NCI-H774 (cell line): ENCODE measurements around the gene CCDC85C.
A peak's percentile ranks its signal among the peaks of the same experiment; 100 is the strongest.

Source experiments
- DNase-seq: peaks from one replicate; lab custom pipeline; 2025; lab: John Stamatoyannopoulos, UW

The CCDC85C gene

DNA sequence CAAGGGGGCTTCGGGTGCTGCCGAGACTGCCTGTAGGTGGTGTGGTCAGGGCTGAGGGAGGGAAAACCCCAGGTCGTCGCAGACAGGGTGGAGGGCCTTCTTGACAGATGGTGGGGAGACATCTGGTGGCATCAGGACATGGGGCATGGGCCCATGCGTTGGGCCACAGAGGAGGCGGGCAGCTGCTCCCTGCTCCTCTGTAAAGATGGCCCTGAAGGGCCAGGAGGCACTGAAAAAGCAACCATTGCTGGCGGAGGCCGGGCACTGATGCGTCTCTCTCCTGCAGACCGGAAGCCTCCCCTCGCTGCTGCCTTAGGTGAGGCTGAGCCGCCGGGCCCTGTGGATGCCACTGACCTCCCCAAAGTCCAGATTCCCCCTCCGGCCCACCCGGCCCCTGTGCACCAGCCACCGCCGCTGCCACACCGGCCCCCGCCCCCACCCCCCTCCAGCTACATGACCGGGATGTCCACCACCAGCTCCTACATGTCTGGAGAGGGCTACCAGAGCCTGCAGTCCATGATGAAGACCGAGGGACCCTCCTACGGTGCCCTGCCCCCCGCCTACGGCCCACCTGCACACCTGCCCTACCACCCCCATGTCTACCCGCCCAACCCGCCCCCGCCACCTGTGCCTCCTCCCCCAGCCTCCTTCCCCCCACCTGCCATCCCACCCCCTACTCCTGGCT is 94.0 kb downstream of the CCDC85C start:
- DNase-seq, result no peak

DNA sequence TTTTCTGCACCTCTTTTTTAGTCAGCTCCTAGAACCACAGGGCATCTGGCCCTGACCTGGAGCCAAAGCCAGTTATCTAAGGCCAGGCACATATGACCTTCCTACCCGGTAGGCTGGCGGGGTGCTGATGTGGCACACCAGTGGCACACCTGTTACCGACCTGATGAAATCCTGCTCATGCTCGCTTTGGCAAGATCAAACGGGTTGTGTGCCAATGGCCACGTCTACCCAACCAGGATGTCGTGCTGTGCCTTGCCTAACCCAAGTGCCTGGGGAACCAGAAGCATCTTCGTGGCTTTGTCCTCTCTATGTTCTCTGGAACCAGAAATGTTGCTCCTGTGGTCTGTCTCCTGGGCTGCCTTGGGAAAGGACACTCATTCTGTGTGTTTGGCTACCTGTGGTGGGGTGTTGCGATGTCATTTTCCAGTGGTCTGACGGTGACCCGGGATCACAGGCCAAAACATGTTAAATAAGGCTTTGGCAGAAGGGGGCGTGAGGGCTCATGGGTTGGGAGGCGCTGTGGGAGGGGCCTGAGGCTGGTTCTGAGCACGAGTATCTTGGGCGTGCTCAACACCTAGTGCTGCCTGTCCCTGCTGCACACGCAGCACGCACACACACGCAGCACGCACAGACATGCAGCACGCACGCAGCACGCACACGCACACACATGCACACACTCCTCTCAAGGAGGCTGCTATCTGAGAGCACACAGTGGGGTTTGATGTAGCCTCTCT is 94.9 kb downstream of the CCDC85C start:
- DNase-seq, result no peak

DNA sequence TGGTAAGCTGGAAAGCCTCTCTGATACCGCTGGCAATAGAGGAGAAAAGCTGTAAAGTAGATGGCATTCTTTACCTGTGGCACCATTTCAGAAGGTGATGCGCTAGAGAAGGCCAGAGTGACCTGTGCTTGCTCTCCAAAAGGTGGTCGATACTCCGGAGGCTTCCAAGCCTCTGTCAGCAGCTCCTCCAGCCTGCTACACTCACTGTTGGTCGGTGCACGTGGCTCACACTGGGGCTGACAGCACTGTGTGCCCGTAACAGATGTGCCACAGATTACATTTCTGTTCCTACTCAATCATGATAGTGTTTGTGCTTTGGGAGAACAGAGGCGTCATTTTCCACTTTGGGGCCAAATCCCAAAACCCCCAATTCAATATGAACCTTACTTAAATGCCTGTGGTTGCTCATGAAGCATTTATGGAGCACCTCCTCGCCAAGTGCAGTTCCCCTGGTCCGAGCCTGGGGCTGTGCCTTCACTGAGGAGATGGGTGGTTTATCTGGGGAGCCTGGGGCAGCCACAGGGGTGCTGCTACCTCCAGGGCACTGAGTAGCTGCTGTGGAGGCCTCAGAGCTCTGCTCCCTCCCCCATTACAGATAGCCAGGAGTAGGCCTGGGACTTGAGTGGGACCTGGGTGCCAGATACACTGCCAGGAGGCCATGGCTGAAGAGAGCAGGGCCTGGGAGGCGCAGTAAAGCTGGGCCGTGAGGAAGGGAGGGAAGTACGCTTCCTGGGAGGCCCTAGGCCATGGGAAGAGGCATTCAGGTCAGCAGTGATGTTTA is 96.0 kb downstream of the CCDC85C start:
- no peak for DNase-seq

DNA sequence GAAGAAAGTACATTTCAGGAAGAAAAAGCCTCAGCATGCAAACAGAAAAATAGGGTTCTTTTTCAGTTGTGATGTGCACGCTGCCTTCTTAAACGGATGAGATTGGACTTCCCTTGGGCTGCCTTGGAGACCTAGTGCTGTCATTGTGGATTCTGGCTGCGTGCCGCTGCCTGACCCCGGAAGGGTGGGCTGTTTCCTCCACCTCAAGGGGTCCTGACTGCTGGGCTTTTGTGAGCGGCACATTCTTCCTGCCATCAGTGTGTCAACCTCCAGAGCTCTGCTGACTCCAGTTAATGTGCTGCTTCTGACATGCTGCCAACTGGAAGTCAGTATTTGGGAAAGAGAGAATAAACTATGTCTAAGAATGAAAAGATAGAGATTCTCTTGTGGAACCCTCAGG is 97.7 kb downstream of the CCDC85C start:
- DNase-seq, result no peak

DNA sequence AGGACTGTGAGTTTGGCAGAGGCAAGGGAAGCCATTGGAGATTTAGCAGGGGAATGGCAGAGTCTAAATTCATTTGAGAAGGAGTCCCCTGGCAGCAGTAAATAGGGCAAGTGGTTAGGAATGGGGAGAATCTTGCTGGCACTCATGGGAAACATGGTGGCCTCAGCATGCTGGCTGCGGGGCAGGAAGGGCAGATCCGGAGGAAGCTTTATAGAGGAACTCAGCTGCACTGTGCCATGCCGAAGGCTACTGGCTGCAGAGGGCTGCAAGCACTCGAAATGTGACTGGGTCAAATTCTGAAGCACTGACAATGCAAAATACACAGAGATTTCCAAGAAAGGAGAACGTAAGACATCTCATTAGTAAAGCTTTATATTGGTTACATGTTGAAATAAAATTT is 98.9 kb downstream of the CCDC85C start:
- DNase-seq, result no peak

DNA sequence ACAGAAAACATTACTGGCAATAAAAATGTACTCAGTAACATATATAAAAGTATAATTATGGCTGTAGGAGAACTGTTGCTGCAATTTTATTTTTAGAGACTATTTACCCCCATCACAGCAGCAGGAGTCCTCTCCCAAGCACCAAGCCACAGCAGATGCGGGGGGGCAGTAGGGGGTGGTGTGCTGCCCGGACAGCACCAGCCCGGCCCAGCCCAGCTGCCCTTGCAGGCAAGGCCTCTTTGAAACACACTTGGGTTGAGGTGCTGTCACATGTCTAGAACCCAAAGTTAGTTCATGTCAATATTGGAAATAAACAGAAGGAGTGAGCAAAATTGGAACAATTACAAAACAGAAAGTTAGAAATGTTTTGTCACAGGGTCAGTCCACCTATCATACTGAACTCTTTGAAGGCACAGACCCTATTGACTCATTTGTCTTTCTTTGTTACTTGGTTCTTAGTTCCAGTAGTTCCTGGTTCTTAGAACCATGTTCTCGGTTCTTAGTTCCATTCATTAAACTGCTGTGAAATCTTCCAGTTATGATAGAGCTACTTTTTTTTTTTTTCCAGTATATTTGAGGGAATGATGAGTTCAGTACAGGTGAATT is 100.1 kb downstream of the CCDC85C start:
- DNase-seq, result no peak

DNA sequence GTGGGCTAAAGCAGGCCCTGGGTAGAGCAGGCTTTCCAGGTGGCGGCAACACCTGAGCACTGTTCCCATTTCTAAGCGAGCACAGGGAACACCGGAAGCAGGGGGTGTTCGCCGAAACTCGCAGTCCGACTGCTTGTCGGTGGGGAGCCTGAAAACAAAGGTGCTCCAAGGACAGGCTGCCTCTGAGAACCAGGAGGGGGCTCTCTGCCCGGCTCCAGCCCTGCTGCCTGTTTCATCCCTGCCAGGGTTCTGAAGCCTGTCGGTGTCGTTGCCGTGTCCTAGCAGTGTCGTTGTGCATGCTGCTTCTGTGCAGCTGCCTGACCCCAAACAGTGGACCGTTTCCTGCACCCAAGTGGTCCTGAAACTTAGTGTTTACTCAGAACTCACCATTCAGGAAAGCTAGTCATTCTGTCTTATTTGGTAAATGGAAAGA is 101.0 kb downstream of the CCDC85C start:
- no peak for DNase-seq

DNA sequence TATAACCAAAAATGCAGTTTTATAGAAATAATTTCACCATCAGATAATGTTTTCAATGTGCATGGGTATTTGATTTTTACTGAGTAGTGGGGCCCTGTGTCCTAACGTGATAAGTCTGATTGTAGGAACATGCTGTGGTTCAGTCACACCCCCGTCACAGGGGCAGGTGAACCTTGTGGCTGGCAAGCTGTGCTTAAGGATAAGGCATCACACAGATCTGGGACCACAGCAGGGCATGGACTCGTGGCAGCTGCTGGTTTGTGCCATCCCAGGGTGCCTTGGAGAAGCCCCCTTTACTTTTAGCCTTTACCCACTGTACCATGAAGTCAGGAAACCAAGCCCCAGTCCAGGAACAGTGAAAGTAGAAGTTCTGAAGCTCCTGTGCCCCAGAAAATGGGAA is 106.1 kb downstream of the CCDC85C start:
- DNase-seq, result no peak

DNA sequence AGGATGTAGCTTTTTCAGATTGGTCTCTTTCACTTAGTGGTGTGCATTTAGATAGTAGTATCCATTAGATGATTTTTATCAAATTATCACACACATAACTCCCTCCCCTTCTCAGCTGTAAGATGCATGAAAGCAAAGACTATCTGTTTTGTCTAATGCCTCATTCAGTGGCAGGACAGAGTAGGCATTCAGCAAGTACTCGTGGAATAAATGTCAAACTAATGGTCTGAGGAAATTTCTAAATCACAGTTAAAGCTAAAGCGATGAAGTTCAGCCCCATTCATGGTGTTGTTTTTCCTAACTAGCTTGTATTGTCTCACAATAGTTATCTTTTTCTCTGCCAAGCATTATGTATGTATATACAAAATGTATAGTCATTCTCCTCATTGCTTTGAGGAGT is 106.7 kb downstream of the CCDC85C start:
- DNase-seq, result no peak

DNA sequence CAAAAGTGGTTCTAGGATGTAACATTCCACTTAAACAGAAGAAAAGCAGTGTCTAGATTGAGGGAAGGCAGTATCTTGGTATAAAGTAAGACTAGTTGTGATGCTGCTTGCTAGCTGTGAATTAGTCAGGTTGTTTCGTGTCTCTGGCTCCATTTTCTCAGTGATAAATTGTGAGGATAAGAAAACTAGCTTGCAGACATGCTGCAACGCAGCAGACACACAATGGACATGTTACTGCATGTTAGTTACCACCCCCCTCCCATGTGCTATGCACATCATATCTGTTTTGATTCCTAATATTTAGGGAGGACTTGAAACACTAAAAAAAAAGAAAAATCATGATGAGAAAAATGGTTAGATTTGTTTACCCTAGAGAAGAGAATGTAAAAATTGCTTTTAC is 119.9 kb downstream of the CCDC85C start:
- DNase-seq, result no peak

DNA sequence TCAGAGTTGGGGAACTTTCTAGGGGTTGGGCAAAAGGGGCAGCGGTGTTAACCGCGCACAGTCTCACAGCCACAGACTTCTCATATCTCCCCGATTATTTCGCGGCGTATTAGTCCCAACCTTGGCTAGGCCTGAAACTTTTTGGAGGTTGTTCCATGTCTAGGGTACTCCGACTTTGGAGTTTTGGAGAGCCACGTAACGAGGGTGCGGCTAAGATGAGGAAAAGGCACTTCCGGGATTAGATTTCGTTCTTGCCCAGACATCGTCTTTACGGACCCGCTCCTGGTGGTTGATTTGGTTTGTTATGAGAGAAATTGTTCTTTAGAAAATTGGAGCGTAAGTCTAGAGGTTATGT is 122.3 kb downstream of the CCDC85C start:
- DNase-seq, result no peak

DNA sequence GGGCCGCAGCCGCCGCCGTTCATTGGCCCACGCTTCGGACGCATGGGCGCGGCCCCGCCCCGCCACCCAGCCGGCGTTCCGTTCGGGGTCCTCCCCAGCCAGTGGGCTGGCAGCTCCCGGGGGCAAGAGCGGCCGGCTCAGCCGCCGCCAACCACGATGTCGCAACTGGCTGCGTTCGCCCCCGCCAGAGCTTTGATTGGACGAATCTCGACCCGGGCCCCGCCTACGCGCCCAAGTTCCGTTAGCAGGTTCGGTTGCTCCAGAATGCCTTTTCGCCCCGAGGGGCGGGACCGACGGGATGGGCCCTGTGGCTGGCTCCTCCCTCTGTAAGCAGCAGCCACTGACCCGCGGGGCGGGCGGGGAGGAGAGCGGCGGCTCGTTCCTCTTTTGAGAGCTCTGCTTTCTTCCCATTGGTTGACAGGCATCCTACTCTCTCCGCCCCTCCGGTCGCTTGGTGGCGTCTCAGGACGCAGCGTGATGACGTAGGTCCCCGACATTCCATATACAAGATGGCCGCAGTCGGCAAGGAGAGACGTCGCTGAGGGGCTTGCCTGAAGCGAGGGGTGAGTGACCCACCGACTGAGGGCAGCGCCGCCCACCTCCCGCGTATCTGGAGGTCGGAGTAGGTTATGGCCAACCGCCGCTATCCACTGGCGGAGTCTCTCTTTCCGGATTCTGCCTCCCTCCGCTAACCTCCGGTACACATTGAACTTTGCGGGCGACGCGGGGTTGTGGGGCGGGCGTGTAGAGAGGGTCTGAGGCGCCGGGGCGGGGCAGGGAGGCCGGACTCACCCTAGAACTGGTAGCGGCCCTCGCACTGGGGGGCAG is 122.9 kb downstream of the CCDC85C start, which contains the start of gene CCNK:
Gene CCNK (plus strand): TSS at position 493 of the 828 bp plus-strand sequence. CDS start 11,269 bp downstream, outside the sequence.
- peak; percentile 100 for DNase-seq

DNA sequence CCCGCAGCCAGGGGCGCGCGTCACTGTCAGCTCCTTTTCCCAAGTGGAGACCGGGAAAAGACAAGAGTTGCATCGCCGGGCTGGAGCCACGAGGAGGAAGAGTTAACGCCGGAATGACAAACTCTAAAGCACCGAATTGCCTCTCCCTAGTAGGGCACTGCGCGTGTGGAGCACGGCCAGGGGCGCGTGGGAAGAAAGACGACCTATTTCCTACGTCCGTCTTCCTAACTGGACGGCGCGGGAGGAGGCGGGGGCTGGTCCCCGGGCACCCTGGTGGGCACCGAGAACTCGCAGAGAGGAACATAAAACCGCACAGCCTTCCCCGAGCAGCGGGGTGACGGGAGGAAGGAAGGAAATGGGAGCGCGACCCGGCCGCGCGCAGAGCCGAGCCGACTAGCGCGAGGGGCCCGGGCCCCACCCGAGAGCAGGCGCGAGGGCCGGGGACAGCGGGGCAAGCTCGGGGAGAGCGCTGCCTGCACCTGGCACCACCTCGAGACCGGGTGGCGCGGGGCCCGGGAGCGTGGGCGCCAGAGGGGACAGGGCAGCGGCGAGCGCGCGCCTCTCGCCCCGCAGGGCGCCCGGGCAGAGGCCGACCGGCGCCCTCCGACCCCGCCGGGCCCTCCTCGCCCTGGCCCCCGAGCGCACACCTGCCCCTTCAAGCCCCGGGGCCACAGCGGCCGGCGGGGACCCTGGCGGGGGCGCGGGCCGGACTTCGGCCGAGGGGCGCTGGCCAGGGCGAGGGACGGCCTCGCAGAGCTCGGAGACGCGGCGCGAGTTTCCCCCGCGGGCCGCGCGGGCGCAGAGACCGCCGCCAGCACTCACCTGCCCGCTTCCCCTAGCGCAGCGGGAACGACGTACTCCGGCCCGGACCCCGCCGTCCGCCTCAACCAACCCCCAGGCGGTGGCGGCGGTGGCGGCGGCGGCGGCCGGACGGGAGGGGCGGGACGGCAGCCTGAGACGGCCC is 123.8 kb downstream of the CCDC85C start, which contains the start of gene SETD3:
Gene SETD3 (minus strand): TSS at position 954 of the 964 bp plus-strand sequence. CDS start 15,054 bp downstream, outside the sequence.
- DNase-seq, result no peak

DNA sequence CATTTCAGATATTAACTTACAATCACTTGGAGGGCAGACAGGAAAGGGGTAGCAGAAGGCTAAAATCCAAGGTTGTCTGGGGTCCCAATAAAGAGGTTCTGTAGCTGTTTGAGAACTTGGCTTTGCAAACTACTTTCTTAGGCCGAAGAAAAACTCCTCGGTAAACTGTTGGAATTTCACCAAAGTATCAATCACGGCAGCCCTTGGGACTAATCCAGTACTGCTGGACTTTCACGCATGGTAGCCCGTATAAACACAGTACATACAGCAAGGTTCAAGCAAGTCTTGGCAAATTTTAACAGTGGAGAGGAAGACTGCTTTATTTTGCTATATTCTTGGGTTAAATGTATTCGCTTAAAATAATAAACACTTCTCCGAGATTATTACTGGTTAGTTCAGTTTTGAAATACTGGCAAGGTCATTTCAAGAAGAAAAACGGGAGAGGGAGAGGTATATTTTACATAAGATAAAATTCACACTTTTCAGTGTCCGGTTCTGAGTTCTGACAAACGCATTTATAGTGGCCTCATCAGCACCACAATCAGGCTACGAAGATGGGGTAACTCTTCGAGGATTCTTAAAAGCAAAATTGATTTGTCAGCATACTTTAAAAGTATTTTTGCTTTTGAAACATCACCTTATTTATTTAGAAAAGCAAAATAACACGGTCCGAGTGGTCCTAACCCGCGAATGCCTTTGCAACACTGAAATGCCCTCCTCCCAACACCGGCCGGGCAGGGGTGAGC is 124.7 kb downstream of the CCDC85C start:
- no peak for DNase-seq

DNA sequence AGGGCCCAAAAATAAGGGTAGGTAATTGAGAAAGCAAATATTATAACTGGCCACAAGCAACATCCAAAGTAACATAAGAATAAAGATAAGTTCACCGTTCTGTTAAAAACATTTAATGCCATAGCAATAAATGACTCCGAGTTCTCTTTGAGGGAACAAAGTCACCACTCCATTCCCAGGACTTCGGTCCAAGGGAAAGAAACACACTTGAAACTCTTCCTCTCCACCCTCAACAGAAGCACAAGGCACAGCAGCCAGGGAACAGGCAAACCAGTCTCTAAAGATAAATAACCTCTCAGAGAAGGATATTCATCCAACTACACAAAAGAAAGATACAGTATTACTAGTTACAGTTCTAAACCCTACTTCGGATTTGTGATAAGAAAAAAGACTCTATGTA is 125.9 kb downstream of the CCDC85C start:
- DNase-seq, result no peak

DNA sequence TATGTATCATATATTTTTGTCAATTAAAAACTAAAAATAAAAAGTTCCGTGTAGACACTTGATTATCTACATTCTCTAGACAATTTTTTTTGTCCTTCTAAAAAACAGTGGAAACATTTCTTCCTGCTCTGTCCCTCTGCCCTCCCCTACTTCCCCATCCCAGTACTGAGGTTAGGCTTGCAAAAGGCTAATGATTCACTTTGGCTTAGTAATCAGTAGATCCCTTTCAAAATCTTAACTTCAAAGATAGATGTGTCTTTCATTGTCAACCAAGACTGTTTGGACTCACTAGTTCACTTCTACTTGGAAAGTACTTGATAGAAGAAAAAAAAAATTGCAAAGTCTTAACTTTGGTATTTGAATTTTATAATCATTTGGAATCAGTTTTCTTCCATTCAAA is 127.1 kb downstream of the CCDC85C start:
- DNase-seq, result no peak

DNA sequence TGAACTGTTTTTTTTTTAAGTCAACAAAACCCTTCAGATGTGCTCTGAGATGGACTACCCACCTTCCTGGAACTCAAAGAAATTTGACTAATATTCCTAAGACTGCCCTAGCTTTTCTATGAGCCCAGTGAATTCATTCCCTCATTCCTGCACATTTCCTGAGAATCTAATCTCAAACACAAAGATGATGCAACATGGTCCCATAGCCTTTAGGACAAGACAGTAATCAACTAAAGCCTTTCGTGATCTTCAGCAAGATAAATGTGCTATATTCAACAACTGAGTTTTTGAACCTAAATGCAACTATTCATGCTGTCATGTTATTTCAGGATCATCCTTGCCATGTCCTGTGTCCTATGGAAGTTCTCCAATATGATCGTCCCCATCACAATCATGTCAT is 128.3 kb downstream of the CCDC85C start:
- DNase-seq, result no peak

DNA sequence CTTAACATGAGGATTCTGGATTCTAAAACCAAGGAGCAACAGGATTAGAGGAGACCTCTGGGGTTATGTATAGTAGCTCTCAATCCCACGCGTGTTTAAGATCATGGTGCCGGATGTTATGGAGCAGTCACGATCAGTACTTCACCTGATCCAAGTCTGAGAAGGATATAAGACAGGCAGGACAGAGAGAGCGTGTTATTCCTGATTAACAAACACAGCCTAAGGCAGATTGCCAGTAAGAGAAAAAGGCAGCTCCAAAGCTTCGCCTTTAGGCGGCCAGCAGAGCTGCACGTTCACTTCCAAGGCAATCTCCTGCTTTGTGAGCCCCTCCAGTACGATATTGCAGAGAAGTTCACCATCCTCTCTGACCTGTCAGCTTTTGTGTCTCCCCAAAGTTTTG is 128.8 kb downstream of the CCDC85C start:
- DNase-seq, result no peak

DNA sequence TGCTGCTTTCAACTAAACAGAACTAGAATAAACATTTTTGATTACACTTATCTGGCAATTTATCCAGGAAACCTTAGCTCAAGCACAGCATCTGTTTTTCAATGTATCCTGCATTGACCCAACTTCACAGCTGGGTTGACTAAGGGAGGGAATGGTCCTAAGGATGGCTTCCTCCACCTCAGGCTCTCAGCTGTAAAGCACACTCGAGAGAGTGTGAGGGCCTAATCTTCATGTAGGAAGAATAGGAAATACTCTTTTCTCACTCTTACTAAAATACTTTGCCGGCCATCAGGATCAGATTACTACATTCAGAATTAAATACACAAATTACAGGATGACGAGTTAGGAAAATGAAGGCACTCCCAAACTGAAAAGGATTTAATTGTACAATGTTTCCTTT is 130.5 kb downstream of the CCDC85C start:
- no peak for DNase-seq

DNA sequence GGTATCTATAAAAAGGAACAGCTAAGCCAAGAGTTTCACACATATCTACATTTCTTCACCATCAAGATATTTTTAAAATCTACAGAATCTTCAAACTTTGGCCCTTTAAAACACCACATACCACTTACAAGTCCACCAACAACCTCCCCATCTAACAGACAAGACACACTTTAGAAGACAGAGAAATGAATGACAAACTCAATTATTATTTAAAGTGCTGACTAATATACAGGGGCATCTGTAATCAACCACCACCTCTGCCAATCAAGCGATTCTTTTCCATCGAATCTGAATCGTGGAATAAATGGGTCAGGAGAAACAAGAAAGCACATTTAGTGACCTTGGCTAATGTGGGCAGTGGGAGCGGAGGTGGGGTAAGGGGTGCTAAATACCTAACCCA is 131.1 kb downstream of the CCDC85C start:
- DNase-seq, result no peak
